Measurements from ENCODE around the gene IFI27L1.

The IFI27L1 gene

GRCh38 chr14:94080621-94081385 is at the start of gene IFI27L1, which contains the start of gene DDX24:
Gene IFI27L1, plus strand, starts transcription at chr14:94081310. Its CDS starts 15,628 bp downstream, at chr14:94096938.
Gene DDX24, minus strand, starts transcription at chr14:94081202. Its CDS starts 1,460 bp downstream, at chr14:94079742.
- peak; percentile 93 for DNase-seq (ENCODE audit: low read depth in 2 of 2)

GRCh38 chr14:94031883-94032279 is 49.2 kb upstream of the IFI27L1 start:
- no peak for DNase-seq (ENCODE audit: low read depth in 2 of 2)

GRCh38 chr14:94034886-94035285 is 46.2 kb upstream of the IFI27L1 start:
- no peak for DNase-seq (ENCODE audit: low read depth in 2 of 2)

GRCh38 chr14:94036313-94037167 is 44.6 kb upstream of the IFI27L1 start:
- peak; percentile 57 to 58 for DNase-seq (ENCODE audit: low read depth in 2 of 2)

GRCh38 chr14:94037954-94038353 is 43.2 kb upstream of the IFI27L1 start:
- DNase-seq (ENCODE audit: low read depth in 2 of 2) = no peak

GRCh38 chr14:94038510-94038909 is 42.6 kb upstream of the IFI27L1 start:
- DNase-seq (ENCODE audit: low read depth in 2 of 2) = no peak

- no peak for DNase-seq (ENCODE audit: low read depth in 2 of 2)
Measured at GRCh38 chr14:94038921-94039629, 42.0 kb upstream of the IFI27L1 start.

- DNase-seq (ENCODE audit: low read depth in 2 of 2) = no peak
Measured at GRCh38 chr14:94040247-94040646, 40.9 kb upstream of the IFI27L1 start.

GRCh38 chr14:94040796-94041195 is 40.3 kb upstream of the IFI27L1 start:
- no peak for DNase-seq (ENCODE audit: low read depth in 2 of 2)

- DNase-seq (ENCODE audit: low read depth in 2 of 2) = no peak
Measured at GRCh38 chr14:94041551-94042346, 39.4 kb upstream of the IFI27L1 start.

GRCh38 chr14:94042433-94043091 is 38.5 kb upstream of the IFI27L1 start:
- DNase-seq (ENCODE audit: low read depth in 2 of 2) = no peak

- no peak for DNase-seq (ENCODE audit: low read depth in 2 of 2)
Measured at GRCh38 chr14:94043111-94043755, 37.9 kb upstream of the IFI27L1 start.

GRCh38 chr14:94043756-94044475 is 37.2 kb upstream of the IFI27L1 start:
- no peak for DNase-seq (ENCODE audit: low read depth in 2 of 2)

- no peak for DNase-seq (ENCODE audit: low read depth in 2 of 2)
Measured at GRCh38 chr14:94044476-94045091, 36.5 kb upstream of the IFI27L1 start.

GRCh38 chr14:94045101-94045500 is 36.0 kb upstream of the IFI27L1 start:
- no peak for DNase-seq (ENCODE audit: low read depth in 2 of 2)

- no peak for DNase-seq (ENCODE audit: low read depth in 2 of 2)
Measured at GRCh38 chr14:94045563-94046345, 35.4 kb upstream of the IFI27L1 start.

GRCh38 chr14:94046696-94047250 is 34.3 kb upstream of the IFI27L1 start:
- no peak for DNase-seq (ENCODE audit: low read depth in 2 of 2)

GRCh38 chr14:94047581-94047980 is 33.5 kb upstream of the IFI27L1 start:
- no peak for DNase-seq (ENCODE audit: low read depth in 2 of 2)

Data from stimulated activated CD8-positive, alpha-beta memory T cell treated with anti-CD3 and anti-CD28 coated beads, Interleukin-2, amount 100 ng/mL, for 1 hour (primary cell).